GM11168 (cell line): ENCODE results near the gene GPR62.

ENCODE experiments used
- in situ Hi-C: fragments of 300-500 bp; cut with MboI; formaldehyde crosslinking; loops from one replicate; pipeline ENCODE4 v1.12.0; 2022; ENCODE audit warnings: low sequenced_read_pairs; ENCODE audit not compliant: unreplicated experiment

Gene GPR62

GRCh38 chr3:51968170-51968775 lies 13.1 kb downstream of the GPR62 start:
- in situ Hi-C loops, result no loop called here

- in situ Hi-C loops, result no loop called here
These were observed 13.9 kb downstream of the GPR62 start for GRCh38 chr3:51968883-51969678.

GRCh38 chr3:51969841-51970240 lies 14.7 kb downstream of the GPR62 start:
- in situ Hi-C loops, result no loop called here

GRCh38 chr3:51970606-51971300 lies 15.6 kb downstream of the GPR62 start:
- in situ Hi-C loops, result no loop called here

GRCh38 chr3:51971350-51971749 lies 16.2 kb downstream of the GPR62 start:
- in situ Hi-C loops, result no loop called here

GRCh38 chr3:51974277-51974962 lies 19.2 kb downstream of the GPR62 start:
- in situ Hi-C loops, result no loop called here

GRCh38 chr3:51974963-51975851 lies 20.0 kb downstream of the GPR62 start, which contains the start of gene ABHD14A:
ABHD14A (plus strand) TSS chr3:51975064; CDS start chr3:51975136, 72 bp downstream.
- in situ Hi-C loops, result no loop called here

GRCh38 chr3:51975852-51976549 lies 20.8 kb downstream of the GPR62 start:
- in situ Hi-C loops, result no loop called here

GRCh38 chr3:51977446-51978142 lies 22.4 kb downstream of the GPR62 start:
- in situ Hi-C loops, result no loop called here

- in situ Hi-C loops, result no loop called here
These were observed 22.9 kb downstream of the GPR62 start for GRCh38 chr3:51978143-51978502.

- in situ Hi-C loops, result no loop called here
These were observed 25.1 kb downstream of the GPR62 start for GRCh38 chr3:51980253-51980652.

GRCh38 chr3:51982352-51982837 lies 27.2 kb downstream of the GPR62 start:
- in situ Hi-C loops, result no loop called here

GRCh38 chr3:51982838-51983577 lies 27.8 kb downstream of the GPR62 start, which contains the start of gene ACY1:
ACY1 (plus strand) TSS chr3:51983535; CDS start chr3:51984065, 530 bp downstream.
- in situ Hi-C loops, result no loop called here

GRCh38 chr3:51983578-51984268 lies 28.5 kb downstream of the GPR62 start:
- in situ Hi-C loops, result no loop called here

- in situ Hi-C loops, result no loop called here
These were observed 29.1 kb downstream of the GPR62 start for GRCh38 chr3:51984269-51984647.

GRCh38 chr3:51985063-51985462 lies 29.9 kb downstream of the GPR62 start:
- in situ Hi-C loops, result no loop called here
